GM21367 (cell line): ENCODE data around the gene IL13RA1.
"Not testable (repeated sequence)": the region's sequence is repeated elsewhere in the genome, so short reads cannot be mapped to it uniquely, and the experiment has no call there.

Experiments used
- ATAC-seq: cut with Tn5 transposase; IDR thresholded peaks from one replicate; pipeline ENCODE4 v1.9.1; 2021; ENCODE audit not compliant: unreplicated experiment

The IL13RA1 gene

DNA sequence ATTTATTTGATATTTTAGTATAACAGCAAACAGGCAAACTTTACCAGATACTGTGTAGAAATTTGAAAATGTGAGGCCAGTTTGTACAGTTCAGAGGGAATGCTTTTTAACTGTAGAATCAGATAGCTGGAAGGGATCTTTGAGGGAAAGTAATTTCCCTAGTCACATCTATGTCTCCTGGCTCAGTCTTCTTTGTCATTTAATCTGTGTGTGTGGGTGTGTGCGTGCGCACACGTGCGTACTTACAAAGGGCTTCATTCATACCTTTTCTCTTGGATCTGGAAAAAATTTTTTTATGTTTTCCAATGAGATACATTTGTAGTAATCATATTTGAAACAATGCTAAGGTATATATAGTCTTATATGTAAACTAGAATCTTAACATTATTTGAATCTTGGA, 44.6 kb downstream of the IL13RA1 start:
- no peak for ATAC-seq

DNA sequence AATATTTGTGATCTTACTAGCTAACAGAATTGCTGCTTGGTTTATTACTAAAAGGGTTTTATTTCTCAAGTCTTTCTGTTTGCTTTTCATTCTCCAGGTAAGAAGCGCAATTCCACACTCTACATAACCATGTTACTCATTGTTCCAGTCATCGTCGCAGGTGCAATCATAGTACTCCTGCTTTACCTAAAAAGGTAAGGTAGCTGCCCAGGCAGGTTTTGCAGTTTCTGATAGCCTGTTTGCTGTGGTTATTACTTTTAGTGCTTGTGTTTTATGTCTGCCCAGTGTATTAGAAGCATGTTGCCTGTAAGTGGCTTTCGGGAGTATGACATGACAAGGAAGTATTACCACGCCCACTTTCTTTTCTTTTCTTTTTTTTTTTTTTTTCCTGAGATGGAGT, 46.4 kb downstream of the IL13RA1 start:
- ATAC-seq: no peak

- ATAC-seq: no peak
Measured at GRCh38 chrX:118779581-118779980, 52.2 kb downstream of the IL13RA1 start.

- ATAC-seq: no peak
Measured at GRCh38 chrX:118780509-118780908, 53.1 kb downstream of the IL13RA1 start.

- ATAC-seq: no peak
Measured at GRCh38 chrX:118780911-118781310, 53.5 kb downstream of the IL13RA1 start.

DNA sequence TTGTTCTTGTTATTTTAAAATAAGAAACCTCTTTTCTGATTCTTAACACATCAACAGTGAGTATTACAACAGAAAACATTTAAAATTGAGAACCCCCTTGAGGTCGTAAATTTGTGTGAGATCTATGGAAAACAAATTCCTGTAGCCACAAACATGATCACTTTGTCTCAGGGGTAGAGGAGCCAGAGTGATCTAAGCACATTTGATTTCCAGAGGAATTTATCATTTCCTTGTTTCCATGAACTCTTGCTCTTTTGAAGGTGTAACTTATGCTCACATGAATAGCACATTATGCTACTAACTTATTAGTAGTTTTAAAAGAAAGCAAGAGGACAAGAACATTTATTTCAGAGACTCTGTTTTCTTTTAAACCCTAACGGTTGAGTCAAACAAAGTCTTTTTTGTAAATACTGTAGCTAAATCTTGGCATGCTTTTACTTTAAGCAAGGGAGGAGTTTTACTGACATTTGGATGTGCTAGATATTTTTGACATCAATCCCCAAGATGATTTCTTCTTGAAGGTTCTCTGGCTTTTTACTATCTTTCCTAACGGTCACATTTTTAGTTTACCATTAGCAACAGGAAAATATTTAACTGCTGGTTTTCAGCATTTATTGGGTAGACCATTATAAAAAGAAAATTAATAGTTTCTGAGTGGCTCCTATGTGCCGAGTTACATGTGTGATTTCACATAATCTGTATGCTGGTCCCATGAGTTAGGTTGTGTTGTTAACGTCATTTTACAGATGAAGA, 68.3 kb downstream of the IL13RA1 start:
- no peak for ATAC-seq

GRCh38 chrX:118802857-118803256, 75.5 kb downstream of the IL13RA1 start:
- no peak for ATAC-seq

- ATAC-seq: no peak
Measured at GRCh38 chrX:118807151-118808017, 80.0 kb downstream of the IL13RA1 start.

DNA sequence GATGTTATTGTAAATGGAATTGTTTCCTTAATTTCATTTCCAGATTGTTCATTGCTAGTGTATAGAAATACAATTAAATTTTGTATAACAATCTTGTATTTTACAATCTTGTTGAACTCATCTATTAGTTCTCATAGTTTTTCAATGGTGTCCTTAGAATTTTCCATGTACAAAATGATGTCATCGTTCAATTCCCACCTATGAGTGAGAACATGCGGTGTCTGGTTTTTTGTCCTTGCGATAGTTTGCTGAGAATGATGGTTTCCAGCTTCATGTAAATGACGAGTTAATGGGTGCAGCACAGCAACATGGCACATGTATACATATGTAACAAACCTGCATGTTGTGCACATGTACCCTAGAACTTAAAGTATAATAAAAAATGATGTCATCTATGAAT, 89.9 kb downstream of the IL13RA1 start:
- ATAC-seq: not testable (repeated sequence)

DNA sequence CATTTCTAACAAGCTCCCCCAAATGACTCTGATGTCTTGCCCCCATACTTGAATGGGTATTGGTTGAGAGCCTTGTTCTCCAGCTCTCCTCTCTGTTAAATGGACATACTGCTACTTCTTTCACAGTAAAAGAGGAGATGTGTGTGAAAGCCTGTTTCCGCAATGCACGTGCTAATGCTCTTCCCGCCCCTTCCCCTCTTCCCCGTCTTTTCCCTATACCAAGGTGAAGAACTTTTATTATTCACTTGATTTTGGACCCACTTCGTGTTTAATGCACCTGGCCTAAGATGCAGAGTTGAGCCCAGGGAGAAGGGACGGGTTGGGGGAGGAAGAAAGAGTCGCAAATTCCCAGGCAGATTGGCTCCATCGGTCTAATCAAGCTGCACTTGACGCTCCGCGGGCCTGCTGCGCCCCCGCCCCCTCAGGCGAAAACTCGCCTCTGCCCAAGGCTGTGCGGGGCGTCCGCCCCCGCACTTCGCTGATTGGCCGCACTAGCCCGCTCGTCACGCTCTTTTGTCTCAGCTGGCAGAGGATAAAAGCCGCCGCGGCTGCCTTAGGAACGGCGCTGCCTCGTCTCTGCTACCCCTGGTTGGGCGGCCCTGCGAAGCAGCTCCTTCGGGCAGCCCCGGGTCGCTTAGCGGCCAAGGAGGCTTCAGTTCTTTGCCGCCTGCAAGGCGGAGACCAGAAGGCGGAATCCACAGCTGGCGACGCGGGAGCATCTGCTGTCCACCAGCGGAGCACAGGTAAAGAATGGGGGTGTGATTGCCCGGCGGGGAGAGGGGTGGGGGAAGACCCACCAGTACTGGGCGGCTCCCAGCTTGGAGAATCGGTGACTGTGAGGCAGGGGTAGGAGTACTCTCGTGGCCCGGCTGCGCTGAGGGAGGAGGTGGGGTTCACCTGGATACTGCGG, 96.1 kb downstream of the IL13RA1 start, which contains the start of gene ZCCHC12:
Gene ZCCHC12 (plus strand): TSS at position 562 of the 910 bp plus-strand sequence. CDS start 1,421 bp downstream, outside the sequence.
- no peak for ATAC-seq

DNA sequence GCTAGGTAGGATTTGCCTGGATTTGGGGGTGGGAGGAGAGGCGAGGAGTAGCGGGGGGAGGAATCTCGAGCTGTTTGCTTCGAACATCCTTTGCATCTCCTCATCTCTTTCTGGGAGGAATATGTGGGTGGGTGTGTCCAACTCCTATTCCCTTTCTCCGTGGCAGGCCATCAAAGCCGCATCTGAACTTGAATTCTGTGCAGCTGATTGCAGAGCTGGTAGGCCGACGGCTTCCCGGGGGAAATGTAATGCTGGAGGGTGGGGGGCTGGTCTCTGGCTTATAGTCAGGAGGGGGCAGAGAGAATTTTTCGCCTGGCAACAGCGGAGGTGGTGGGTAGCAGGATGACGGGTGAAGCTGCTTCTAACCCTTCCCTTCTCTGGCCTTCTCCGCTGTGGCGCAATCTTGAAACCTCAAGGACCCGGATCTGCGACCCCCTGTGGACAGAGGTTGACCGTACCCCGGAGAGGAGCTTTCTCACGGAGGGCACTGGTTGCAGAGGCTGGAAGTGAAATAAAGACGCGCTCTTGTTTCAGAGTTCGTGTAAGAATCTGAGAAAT, 96.8 kb downstream of the IL13RA1 start:
- no peak for ATAC-seq

DNA sequence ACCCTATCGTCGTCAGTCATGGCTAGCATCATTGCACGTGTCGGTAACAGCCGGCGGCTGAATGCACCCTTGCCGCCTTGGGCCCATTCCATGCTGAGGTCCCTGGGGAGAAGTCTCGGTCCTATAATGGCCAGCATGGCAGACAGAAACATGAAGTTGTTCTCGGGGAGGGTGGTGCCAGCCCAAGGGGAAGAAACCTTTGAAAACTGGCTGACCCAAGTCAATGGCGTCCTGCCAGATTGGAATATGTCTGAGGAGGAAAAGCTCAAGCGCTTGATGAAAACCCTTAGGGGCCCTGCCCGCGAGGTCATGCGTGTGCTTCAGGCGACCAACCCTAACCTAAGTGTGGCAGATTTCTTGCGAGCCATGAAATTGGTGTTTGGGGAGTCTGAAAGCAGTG, 97.8 kb downstream of the IL13RA1 start:
- ATAC-seq: no peak

DNA sequence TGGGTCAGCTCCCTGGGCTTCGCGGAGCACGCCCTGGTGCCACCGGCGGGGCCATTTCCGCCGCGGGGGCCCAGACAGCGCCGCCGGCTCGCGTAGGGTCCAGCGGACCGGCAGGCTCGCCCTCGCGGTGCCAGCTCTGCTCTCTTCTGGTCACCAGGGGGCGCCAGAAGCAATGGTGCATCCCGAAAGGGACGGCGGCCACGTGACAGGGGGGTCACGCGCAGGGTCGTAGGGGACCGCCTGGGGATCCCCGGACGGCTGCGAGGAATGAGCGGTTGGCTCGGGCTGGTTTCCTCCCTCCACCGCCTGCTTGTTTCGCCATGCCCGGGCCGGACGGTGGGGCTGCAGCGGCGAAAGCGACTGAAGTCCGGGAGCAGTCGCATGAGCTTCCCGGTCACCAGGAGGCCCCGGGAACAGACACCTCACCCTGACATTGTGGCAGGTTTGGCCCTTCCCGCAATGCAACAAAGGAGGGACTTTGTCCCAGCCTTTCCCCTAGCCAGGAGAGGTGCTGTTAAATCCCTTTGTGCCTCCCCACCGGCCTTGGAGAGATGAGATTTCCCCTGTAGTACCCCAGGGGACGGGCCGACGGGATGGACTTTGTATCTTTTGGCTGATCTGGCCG, 112.0 kb downstream of the IL13RA1 start:
- peak; percentile 82 for ATAC-seq
